Measurements from ENCODE around the gene LCK. TPM values are rescaled to one million over a fixed set of nuclear protein-coding genes. Genes with fewer than 3 reads are reported as not detected.

Gene LCK
- total RNA-seq, 1 experiment from 2014 or later, result 0.57 TPM

GRCh38 chr1:32266921-32267591, 16.0 kb downstream of the LCK start:
- H3K27ac ChIP-seq (ENCODE audit: low read length), result no peak overlapping the region
- no TSS peak for BruUV-seq (replicated peaks)

GRCh38 chr1:32269744-32270143, 18.7 kb downstream of the LCK start:
- Histone ChIP-seq H3K27me3 (ENCODE audit: control insufficient read depth, insufficient read depth, low read length) (no peaks in the 10 kb centered on the region), H3K36me3 (ENCODE audit: control insufficient read depth, insufficient read depth, low read length) (no peaks in the 10 kb centered on the region), H3K9me3 (ENCODE audit: control insufficient read depth, insufficient read depth, low read depth, low read length) (no peaks in the 10 kb centered on the region), H3K4me1 (ENCODE audit: control insufficient read depth, insufficient read depth, low read length) (peaks cover 18% of the 10 kb centered on the region), H3K4me3 (ENCODE audit: low read depth in 2 of 2, low read length in 2 of 2) (no peak overlapping the region), H3K27ac (ENCODE audit: low read length) (no peak overlapping the region)
- no peak for DNase-seq (ENCODE audit: low read depth, low spot score)
- ChIA-PET CTCF (no interaction called here), POLR2A (no interaction called here)
- intact Hi-C loops (cut with micrococcal nuclease; ENCODE audit: unreplicated experiment) (no loop called here), in situ Hi-C loops (cut with HindIII; ENCODE audit: low pct_unique_long_range_greater_than_20kb, low sequenced_read_pairs) (no loop called here)
- TF ChIP-seq TCF7L2 (IDR thresholded peaks at IDR 0.05; ENCODE audit: low read depth, low read length), result no peak
- TF ChIP-seq, protein P1, sequence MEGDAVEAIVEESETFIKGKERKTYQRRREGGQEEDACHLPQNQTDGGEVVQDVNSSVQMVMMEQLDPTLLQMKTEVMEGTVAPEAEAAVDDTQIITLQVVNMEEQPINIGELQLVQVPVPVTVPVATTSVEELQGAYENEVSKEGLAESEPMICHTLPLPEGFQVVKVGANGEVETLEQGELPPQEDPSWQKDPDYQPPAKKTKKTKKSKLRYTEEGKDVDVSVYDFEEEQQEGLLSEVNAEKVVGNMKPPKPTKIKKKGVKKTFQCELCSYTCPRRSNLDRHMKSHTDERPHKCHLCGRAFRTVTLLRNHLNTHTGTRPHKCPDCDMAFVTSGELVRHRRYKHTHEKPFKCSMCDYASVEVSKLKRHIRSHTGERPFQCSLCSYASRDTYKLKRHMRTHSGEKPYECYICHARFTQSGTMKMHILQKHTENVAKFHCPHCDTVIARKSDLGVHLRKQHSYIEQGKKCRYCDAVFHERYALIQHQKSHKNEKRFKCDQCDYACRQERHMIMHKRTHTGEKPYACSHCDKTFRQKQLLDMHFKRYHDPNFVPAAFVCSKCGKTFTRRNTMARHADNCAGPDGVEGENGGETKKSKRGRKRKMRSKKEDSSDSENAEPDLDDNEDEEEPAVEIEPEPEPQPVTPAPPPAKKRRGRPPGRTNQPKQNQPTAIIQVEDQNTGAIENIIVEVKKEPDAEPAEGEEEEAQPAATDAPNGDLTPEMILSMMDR (IDR thresholded peaks at IDR 0.05), result no peak
- no peak for TF ChIP-seq POLR2AphosphoS5 (IDR thresholded peaks at IDR 0.05; ENCODE audit: low read depth, low read length)
- TF ChIP-seq SIN3A (IDR thresholded peaks at IDR 0.05; ENCODE audit: borderline replicate concordance, insufficient read depth, low read depth, low read length), result no peak
- TF ChIP-seq, protein P2, sequence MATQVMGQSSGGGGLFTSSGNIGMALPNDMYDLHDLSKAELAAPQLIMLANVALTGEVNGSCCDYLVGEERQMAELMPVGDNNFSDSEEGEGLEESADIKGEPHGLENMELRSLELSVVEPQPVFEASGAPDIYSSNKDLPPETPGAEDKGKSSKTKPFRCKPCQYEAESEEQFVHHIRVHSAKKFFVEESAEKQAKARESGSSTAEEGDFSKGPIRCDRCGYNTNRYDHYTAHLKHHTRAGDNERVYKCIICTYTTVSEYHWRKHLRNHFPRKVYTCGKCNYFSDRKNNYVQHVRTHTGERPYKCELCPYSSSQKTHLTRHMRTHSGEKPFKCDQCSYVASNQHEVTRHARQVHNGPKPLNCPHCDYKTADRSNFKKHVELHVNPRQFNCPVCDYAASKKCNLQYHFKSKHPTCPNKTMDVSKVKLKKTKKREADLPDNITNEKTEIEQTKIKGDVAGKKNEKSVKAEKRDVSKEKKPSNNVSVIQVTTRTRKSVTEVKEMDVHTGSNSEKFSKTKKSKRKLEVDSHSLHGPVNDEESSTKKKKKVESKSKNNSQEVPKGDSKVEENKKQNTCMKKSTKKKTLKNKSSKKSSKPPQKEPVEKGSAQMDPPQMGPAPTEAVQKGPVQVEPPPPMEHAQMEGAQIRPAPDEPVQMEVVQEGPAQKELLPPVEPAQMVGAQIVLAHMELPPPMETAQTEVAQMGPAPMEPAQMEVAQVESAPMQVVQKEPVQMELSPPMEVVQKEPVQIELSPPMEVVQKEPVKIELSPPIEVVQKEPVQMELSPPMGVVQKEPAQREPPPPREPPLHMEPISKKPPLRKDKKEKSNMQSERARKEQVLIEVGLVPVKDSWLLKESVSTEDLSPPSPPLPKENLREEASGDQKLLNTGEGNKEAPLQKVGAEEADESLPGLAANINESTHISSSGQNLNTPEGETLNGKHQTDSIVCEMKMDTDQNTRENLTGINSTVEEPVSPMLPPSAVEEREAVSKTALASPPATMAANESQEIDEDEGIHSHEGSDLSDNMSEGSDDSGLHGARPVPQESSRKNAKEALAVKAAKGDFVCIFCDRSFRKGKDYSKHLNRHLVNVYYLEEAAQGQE (IDR thresholded peaks at IDR 0.05; ENCODE audit: insufficient read depth in 1 of 2, low read depth in 2 of 2, low read length in 1 of 2), result no peak
- BruUV-seq (replicated peaks), result no TSS peak
- no peak for ATAC-seq

More at GRCh38 chr1:32266921-32267591, 16.0 kb downstream of the LCK start:
- POLR2A ChIA-PET, result interaction anchor here (0.5 kb wide), 1 partner anchor 13 kb away, joined by 11 read pairs; no protein-coding TSS in a partner anchor
- peaks cover 6% of the 10 kb centered on the region; the same call in 1 of the 2 replicates for H3K4me1 ChIP-seq (ENCODE audit: control insufficient read depth, insufficient read depth, low read length)
- CTCF ChIA-PET, result no interaction called here
- ATAC-seq (no peak), DNase-seq (ENCODE audit: low read depth, low spot score) (no peak)
- H3K36me3 ChIP-seq (ENCODE audit: control insufficient read depth, insufficient read depth, low read length), result no peaks in the 10 kb centered on the region
- H3K4me3 ChIP-seq (ENCODE audit: low read depth in 2 of 2, low read length in 2 of 2), result no peak overlapping the region
- in situ Hi-C loops (cut with HindIII; ENCODE audit: low pct_unique_long_range_greater_than_20kb, low sequenced_read_pairs) (no loop called here), intact Hi-C loops (cut with micrococcal nuclease; ENCODE audit: unreplicated experiment) (no loop called here)
- no peaks in the 10 kb centered on the region for H3K27me3 ChIP-seq (ENCODE audit: control insufficient read depth, insufficient read depth, low read length)
- TF ChIP-seq, protein P2 (IDR thresholded peaks at IDR 0.05; ENCODE audit: insufficient read depth in 1 of 2, low read depth in 2 of 2, low read length in 1 of 2), result no peak
- TF ChIP-seq, protein P1 (IDR thresholded peaks at IDR 0.05), result no peak
- no peak for TF ChIP-seq POLR2AphosphoS5 (IDR thresholded peaks at IDR 0.05; ENCODE audit: low read depth, low read length)
- TF ChIP-seq SIN3A (IDR thresholded peaks at IDR 0.05; ENCODE audit: borderline replicate concordance, insufficient read depth, low read depth, low read length), result no peak
- TF ChIP-seq TCF7L2 (IDR thresholded peaks at IDR 0.05; ENCODE audit: low read depth, low read length), result no peak
- no peaks in the 10 kb centered on the region for H3K9me3 ChIP-seq (ENCODE audit: control insufficient read depth, insufficient read depth, low read depth, low read length)

Measured in Panc1 (cell line).